A673 (cell line): ENCODE measurements around the gene ZNF425.

Experiments
- EZH2 ChIP-seq: fragments of 200-600 bp; sonication (generic); IDR thresholded peaks from 2 replicates; pipeline ENCODE4 v1.6.1; 2017; ENCODE audit warnings: borderline replicate concordance, low read depth, mild to moderate bottlenecking, mixed read lengths, antibody characterized with exemption, low read length; ENCODE audit not compliant: poor library complexity, severe bottlenecking
- TF ChIP-seq, protein P1 (sequence below): fragments of 300-800, 200-600 bp; sonication (generic); conservative IDR thresholded peaks from 2 replicates; pipeline ENCODE4 v1.5.1; 2017; ENCODE audit warnings: low read depth, mild to moderate bottlenecking, antibody characterized with exemption, low read length, moderate library complexity, mixed read lengths

DNA sequence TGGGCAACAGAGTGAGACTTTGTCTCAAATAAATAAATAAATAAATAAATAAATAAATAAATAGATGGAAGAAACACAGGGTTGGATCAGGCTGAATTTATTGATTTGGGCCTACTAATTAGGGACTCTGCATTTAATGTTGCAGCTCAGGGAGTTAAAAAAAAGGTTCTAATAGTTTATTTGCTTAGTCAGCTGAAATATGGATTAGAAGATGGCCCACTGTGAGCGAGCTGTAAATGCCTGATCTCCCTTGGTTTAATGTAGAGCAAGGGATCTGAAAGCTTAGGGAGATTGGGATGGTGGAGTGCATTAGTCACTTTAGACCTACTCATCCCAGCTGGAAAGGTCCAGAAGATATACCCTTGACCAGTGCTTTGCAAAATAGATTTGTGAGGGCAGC lies 72.7 kb downstream of the ZNF425 start:
- TF ChIP-seq, protein P1, sequence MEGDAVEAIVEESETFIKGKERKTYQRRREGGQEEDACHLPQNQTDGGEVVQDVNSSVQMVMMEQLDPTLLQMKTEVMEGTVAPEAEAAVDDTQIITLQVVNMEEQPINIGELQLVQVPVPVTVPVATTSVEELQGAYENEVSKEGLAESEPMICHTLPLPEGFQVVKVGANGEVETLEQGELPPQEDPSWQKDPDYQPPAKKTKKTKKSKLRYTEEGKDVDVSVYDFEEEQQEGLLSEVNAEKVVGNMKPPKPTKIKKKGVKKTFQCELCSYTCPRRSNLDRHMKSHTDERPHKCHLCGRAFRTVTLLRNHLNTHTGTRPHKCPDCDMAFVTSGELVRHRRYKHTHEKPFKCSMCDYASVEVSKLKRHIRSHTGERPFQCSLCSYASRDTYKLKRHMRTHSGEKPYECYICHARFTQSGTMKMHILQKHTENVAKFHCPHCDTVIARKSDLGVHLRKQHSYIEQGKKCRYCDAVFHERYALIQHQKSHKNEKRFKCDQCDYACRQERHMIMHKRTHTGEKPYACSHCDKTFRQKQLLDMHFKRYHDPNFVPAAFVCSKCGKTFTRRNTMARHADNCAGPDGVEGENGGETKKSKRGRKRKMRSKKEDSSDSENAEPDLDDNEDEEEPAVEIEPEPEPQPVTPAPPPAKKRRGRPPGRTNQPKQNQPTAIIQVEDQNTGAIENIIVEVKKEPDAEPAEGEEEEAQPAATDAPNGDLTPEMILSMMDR: no peak
- TF ChIP-seq EZH2: no peak
